NCI-H146 treated with DMSO at 0.1 percent for 48 hours (cell line): ENCODE results near the gene CCDC24.

Experiments
- DNase-seq: peaks from one replicate; lab custom pipeline; 2025; ENCODE audit not compliant: unreplicated experiment; lab: John Stamatoyannopoulos, UW

Gene CCDC24

GRCh38 chr1:43991476-43992231 lies at the start of gene CCDC24:
Gene CCDC24 (plus strand): TSS chr1:43991599. CDS start chr1:43991879, 280 bp downstream.
- peak; percentile 48 for DNase-seq

- DNase-seq, result no peak
Measured at GRCh38 chr1:43942411-43942810, 49.0 kb upstream of the CCDC24 start.

GRCh38 chr1:43944860-43945259 lies 46.5 kb upstream of the CCDC24 start:
- no peak for DNase-seq

GRCh38 chr1:43945674-43946235 lies 45.6 kb upstream of the CCDC24 start:
- DNase-seq, result no peak

GRCh38 chr1:43946236-43947060 lies 45.0 kb upstream of the CCDC24 start, which contains the start of gene IPO13:
Gene IPO13 (plus strand): TSS chr1:43946950. CDS start chr1:43947601, 651 bp downstream.
- DNase-seq, result peak; percentile 75

GRCh38 chr1:43947061-43947873 lies 44.1 kb upstream of the CCDC24 start:
- DNase-seq, result no peak

- DNase-seq, result no peak
Measured at GRCh38 chr1:43947874-43948437, 43.4 kb upstream of the CCDC24 start.

- DNase-seq, result no peak
Measured at GRCh38 chr1:43949678-43950077, 41.7 kb upstream of the CCDC24 start.

GRCh38 chr1:43951021-43951985 lies 40.1 kb upstream of the CCDC24 start:
- DNase-seq, result no peak

GRCh38 chr1:43952731-43953346 lies 38.6 kb upstream of the CCDC24 start:
- DNase-seq, result no peak

GRCh38 chr1:43953361-43953760 lies 38.0 kb upstream of the CCDC24 start:
- DNase-seq, result no peak

GRCh38 chr1:43954036-43954435 lies 37.4 kb upstream of the CCDC24 start:
- no peak for DNase-seq

GRCh38 chr1:43956234-43956633 lies 35.2 kb upstream of the CCDC24 start:
- DNase-seq, result no peak

- no peak for DNase-seq
Measured at GRCh38 chr1:43957407-43958040, 33.9 kb upstream of the CCDC24 start.

- DNase-seq, result no peak
Measured at GRCh38 chr1:43958351-43959255, 32.8 kb upstream of the CCDC24 start.

GRCh38 chr1:43960798-43961197 lies 30.6 kb upstream of the CCDC24 start:
- DNase-seq, result no peak

GRCh38 chr1:43961692-43962091 lies 29.7 kb upstream of the CCDC24 start:
- no peak for DNase-seq

- no peak for DNase-seq
Measured at GRCh38 chr1:43962324-43962723, 29.1 kb upstream of the CCDC24 start.
